ENCODE measurements around the gene KLF5. TPM values are rescaled to one million over a fixed set of nuclear protein-coding genes. Genes with fewer than 3 reads are reported as not detected.

Gene KLF5
- total RNA-seq = 1 to 10 TPM; 1.2 to 7.6 (median 1.4) TPM

GRCh38 chr13:73058736-73059459 is at the start of gene KLF5:
TSS of gene KLF5 (plus strand) at chr13:73059005. CDS start at chr13:73059328, 323 bp downstream.
- Histone ChIP-seq H3K4me3 (peak within 1 kb of the TSS; percentile 45 to 76 (median 58)), H3K4me1 (replicated peaks in 1 of 2) (peaks cover 4 to 7% of the 10 kb centered on the region in 2 donors), H3K27ac (peak within 1 kb of the TSS in 1 of 2 donors; percentile 1)
- in situ Hi-C loops (cut with MboI; ENCODE audit: low pct_unique_long_range_greater_than_20kb in 2 of 9, low sequenced_read_pairs in 9 of 9, unreplicated experiment in 9 of 9) = no loop called here
- WGBS, 10 experiments = 0% methylated on average over 8 of the region's 93 CpGs; no CpG with 5 or more reads in 9 of the 10 experiments
- peak; percentile 90 to 95 (median 93) for ATAC-seq (replicated peaks in 6 of 8)

DNA sequence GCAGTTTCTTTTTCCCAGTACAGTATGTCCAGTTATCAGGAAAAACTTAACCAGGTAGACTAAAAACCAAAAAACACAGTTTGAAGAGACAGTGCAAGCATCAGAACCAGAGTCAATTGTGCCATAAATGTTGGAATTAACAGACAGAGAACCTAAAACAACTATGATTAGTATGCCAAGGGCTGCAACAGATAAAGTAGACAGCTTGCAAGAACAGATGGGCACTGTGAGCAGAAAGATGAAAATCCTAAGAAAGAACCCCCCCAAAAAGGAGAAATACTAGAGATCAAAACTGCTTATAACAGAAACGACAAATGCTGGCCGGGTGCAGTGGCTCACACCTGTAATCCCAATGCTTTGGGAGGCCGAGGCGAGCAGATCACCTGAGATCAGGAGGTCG is 47.1 kb upstream of the KLF5 start:
- ATAC-seq (replicated peaks in 6 of 8) = no peak
- no peak overlapping the region for H3K4me3 ChIP-seq
- WGBS, 10 experiments = 82 to 96% (median 92%) methylated on average over 2 to 5 of the region's 5 CpGs; no CpG with 5 or more reads in 3 of the 10 experiments
- no peaks in the 10 kb centered on the region for H3K4me1 ChIP-seq (replicated peaks in 1 of 2)
- no peak overlapping the region for H3K27ac ChIP-seq
- in situ Hi-C loops (cut with MboI; ENCODE audit: low pct_unique_long_range_greater_than_20kb in 2 of 9, low sequenced_read_pairs in 9 of 9, unreplicated experiment in 9 of 9) = no loop called here

GRCh38 chr13:73015805-73016204 is 43.0 kb upstream of the KLF5 start:
- H3K4me1 ChIP-seq (replicated peaks in 1 of 2) = no peaks in the 10 kb centered on the region

DNA sequence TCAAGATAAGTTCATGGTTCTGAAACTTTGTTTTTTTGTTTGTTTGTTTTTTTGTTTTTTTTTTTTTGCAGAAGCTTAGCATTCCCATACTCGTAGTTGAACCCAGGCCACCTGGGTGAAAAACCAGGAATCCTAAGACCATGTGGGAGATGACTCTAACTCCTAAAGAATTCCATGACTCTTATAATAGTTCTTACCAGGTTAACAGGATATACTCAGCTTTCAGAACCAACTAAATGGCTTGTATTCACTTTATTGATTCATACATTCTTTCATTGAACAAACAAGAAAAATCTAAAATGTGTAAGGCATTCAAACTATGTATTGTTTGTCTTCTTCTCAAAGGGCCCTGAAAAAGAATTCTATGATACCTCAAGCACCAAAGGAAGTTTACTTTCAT is 40.5 kb upstream of the KLF5 start:
- ATAC-seq (replicated peaks in 6 of 8) = no peak
- H3K27ac ChIP-seq = no peak overlapping the region
- in situ Hi-C loops (cut with MboI; ENCODE audit: low pct_unique_long_range_greater_than_20kb in 2 of 9, low sequenced_read_pairs in 9 of 9, unreplicated experiment in 9 of 9) = no loop called here
- 30 to 100% (median 100%) methylated on average over 1 of the region's 1 CpG; no CpG with 5 or more reads in 2 of the 10 experiments for WGBS, 10 experiments
- H3K4me3 ChIP-seq = no peak overlapping the region
- H3K4me1 ChIP-seq (replicated peaks in 1 of 2) = no peaks in the 10 kb centered on the region

More at GRCh38 chr13:73015805-73016204, 43.0 kb upstream of the KLF5 start:
- Histone ChIP-seq H3K27ac (no peak overlapping the region), H3K4me3 (no peak overlapping the region)
- WGBS, 10 experiments = 43 to 100% (median 94%) methylated on average over 1 of the region's 1 CpG
- ATAC-seq (replicated peaks in 6 of 8) = no peak
- in situ Hi-C loops (cut with MboI; ENCODE audit: low pct_unique_long_range_greater_than_20kb in 2 of 9, low sequenced_read_pairs in 9 of 9, unreplicated experiment in 9 of 9) = no loop called here

- Histone ChIP-seq H3K27ac (no peak overlapping the region), H3K4me3 (no peak overlapping the region), H3K4me1 (replicated peaks in 1 of 2) (no peaks in the 10 kb centered on the region)
- ATAC-seq (replicated peaks in 6 of 8) = peak in 4 of 8 experiments; percentile 11 to 52 (median 35)
- WGBS, 10 experiments = 73 to 96% (median 87%) methylated on average over 2 to 5 of the region's 5 CpGs
- in situ Hi-C loops (cut with MboI; ENCODE audit: low pct_unique_long_range_greater_than_20kb in 2 of 9, low sequenced_read_pairs in 9 of 9, unreplicated experiment in 9 of 9) = no loop called here
These were observed 33.4 kb upstream of the KLF5 start for GRCh38 chr13:73025217-73026012.

DNA sequence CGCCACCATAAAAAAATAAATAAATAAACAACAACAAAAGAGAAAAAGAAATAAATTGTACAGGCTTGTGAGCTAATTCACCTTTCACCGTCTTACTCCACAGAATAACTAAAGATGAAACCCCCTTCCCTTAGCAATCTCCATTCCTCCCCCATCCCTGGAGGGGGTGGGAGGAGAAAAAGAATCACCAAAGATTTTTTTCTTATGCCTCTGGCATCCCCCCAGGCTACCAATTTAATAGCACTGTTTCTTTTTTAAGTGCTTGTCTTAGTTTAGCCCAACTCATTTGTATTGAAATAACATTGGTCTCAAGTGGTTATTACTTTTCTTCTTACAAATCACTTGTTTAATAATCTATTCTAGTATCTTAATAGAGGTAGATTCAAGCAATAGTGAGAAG is 23.9 kb upstream of the KLF5 start:
- in situ Hi-C loops (cut with MboI; ENCODE audit: low pct_unique_long_range_greater_than_20kb in 2 of 9, low sequenced_read_pairs in 9 of 9, unreplicated experiment in 9 of 9) = no loop called here
- Histone ChIP-seq H3K4me1 (replicated peaks in 1 of 2) (no peaks in the 10 kb centered on the region), H3K4me3 (no peak overlapping the region), H3K27ac (no peak overlapping the region)
- ATAC-seq (replicated peaks in 6 of 8) = no peak
- WGBS, 10 experiments = 62 to 100% (median 83%) methylated on average over 2 of the region's 2 CpGs; no CpG with 5 or more reads in 2 of the 10 experiments

DNA sequence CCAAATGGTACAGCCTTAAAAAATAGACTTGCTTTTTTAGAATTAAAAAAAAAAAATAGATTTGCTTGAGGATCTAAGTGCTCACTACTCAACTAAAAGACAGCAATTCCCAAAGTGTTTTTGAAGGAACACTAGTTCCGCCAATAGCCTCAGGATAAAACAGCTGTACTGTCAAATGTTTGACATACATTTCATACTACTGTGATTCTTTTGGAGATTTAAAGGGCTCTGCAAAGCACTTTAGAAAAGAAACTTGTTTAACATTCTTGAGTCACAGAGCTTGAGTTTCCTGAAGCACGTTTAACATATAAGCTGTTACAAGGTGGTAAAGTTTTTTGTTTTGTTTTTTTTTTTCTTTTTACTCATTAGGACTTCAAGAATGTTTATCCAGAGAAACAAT is 23.1 kb upstream of the KLF5 start:
- in situ Hi-C loops (cut with MboI; ENCODE audit: low pct_unique_long_range_greater_than_20kb in 2 of 9, low sequenced_read_pairs in 9 of 9, unreplicated experiment in 9 of 9) = no loop called here
- ATAC-seq (replicated peaks in 6 of 8) = no peak
- H3K27ac ChIP-seq = no peak overlapping the region
- no peak overlapping the region for H3K4me3 ChIP-seq
- WGBS, 10 experiments = 22 to 100% (median 80%) methylated on average over 1 to 2 of the region's 2 CpGs
- H3K4me1 ChIP-seq (replicated peaks in 1 of 2) = no peaks in the 10 kb centered on the region

GRCh38 chr13:73036566-73036965 is 22.2 kb upstream of the KLF5 start:
- Histone ChIP-seq H3K4me3 (no peak overlapping the region), H3K27ac (no peak overlapping the region), H3K4me1 (replicated peaks in 1 of 2) (no peaks in the 10 kb centered on the region)
- no peak for ATAC-seq (replicated peaks in 6 of 8)
- WGBS, 10 experiments = 75 to 100% (median 92%) methylated on average over 2 to 4 of the region's 4 CpGs; no CpG with 5 or more reads in 3 of the 10 experiments
- in situ Hi-C loops (cut with MboI; ENCODE audit: low pct_unique_long_range_greater_than_20kb in 2 of 9, low sequenced_read_pairs in 9 of 9, unreplicated experiment in 9 of 9) = no loop called here

DNA sequence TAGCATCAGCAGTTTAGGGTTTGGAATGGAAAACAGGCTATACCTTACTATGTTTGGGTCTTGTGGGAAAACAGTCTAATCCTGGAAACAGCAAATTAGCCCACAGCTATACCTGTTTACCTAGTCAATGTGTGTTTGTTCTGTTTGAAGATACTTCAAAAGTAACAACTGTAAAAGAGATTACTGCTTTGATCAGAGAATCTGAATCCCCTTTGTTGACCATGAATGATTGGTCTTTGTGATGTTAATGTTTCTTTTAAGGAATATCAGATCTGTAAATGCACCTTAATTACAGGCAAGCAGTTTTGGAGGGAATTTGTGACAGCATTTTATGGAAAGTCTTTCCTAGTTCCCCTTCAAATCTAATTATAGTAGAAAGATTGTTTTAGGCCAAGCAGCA is 20.7 kb upstream of the KLF5 start:
- Histone ChIP-seq H3K4me1 (replicated peaks in 1 of 2) (no peaks in the 10 kb centered on the region), H3K4me3 (no peak overlapping the region), H3K27ac (no peak overlapping the region)
- ATAC-seq (replicated peaks in 6 of 8) = no peak
- in situ Hi-C loops (cut with MboI; ENCODE audit: low pct_unique_long_range_greater_than_20kb in 2 of 9, low sequenced_read_pairs in 9 of 9, unreplicated experiment in 9 of 9) = no loop called here

GRCh38 chr13:73039201-73040108 is 19.4 kb upstream of the KLF5 start:
- in situ Hi-C loops (cut with MboI; ENCODE audit: low pct_unique_long_range_greater_than_20kb in 2 of 9, low sequenced_read_pairs in 9 of 9, unreplicated experiment in 9 of 9) = no loop called here
- Histone ChIP-seq H3K4me3 (no peak overlapping the region), H3K27ac (no peak overlapping the region), H3K4me1 (replicated peaks in 1 of 2) (no peaks in the 10 kb centered on the region)
- 11 to 100% (median 55%) methylated on average over 1 to 2 of the region's 2 CpGs; no CpG with 5 or more reads in 3 of the 10 experiments for WGBS, 10 experiments
- no peak for ATAC-seq (replicated peaks in 6 of 8)

- 52 to 100% (median 88%) methylated on average over 1 to 3 of the region's 3 CpGs for WGBS, 10 experiments
- no peak overlapping the region for H3K27ac ChIP-seq
- in situ Hi-C loops (cut with MboI; ENCODE audit: low pct_unique_long_range_greater_than_20kb in 2 of 9, low sequenced_read_pairs in 9 of 9, unreplicated experiment in 9 of 9) = no loop called here
- no peaks in the 10 kb centered on the region for H3K4me1 ChIP-seq (replicated peaks in 1 of 2)
- no peak for ATAC-seq (replicated peaks in 6 of 8)
- H3K4me3 ChIP-seq = no peak overlapping the region
These were observed 18.3 kb upstream of the KLF5 start for GRCh38 chr13:73040484-73040883.

GRCh38 chr13:73040968-73041596 is 17.7 kb upstream of the KLF5 start:
- no peak for ATAC-seq (replicated peaks in 6 of 8)
- Histone ChIP-seq H3K27ac (no peak overlapping the region), H3K4me3 (no peak overlapping the region), H3K4me1 (replicated peaks in 1 of 2) (no peaks in the 10 kb centered on the region)
- in situ Hi-C loops (cut with MboI; ENCODE audit: low pct_unique_long_range_greater_than_20kb in 2 of 9, low sequenced_read_pairs in 9 of 9, unreplicated experiment in 9 of 9) = no loop called here
- 49 to 100% (median 93%) methylated on average over 3 to 7 of the region's 7 CpGs; no CpG with 5 or more reads in 1 of the 10 experiments for WGBS, 10 experiments
